Mesothelial cell of epicardium (in vitro differentiated cells): ENCODE measurements around the gene CD82. TPM values are rescaled to one million over a fixed set of nuclear protein-coding genes. Genes with fewer than 3 reads are reported as not detected.
A peak's percentile ranks its signal among the peaks of the same experiment; 100 is the strongest.

Source experiments
- DNase-seq, 2 experiments: peaks; one replicate each; pipeline ENCODE4 v3.0.0; 2021; ENCODE audit warnings: low spot score in 2 of 2; ENCODE audit not compliant: unreplicated experiment in 2 of 2
- H3K27ac Mint-ChIP-seq: 2 replicates; pipeline ENCODE4 v1.8.0; 2021; ENCODE audit warnings: mixed read lengths
- H3K27me3 Mint-ChIP-seq: 2 replicates; pipeline ENCODE4 v1.8.0; 2021; ENCODE audit warnings: low read depth, mixed read lengths
- H3K36me3 Mint-ChIP-seq: 2 replicates; pipeline ENCODE4 v1.8.0; 2021; ENCODE audit warnings: mixed read lengths
- H3K4me1 Mint-ChIP-seq: 2 replicates; pipeline ENCODE4 v1.8.0; 2021; ENCODE audit warnings: mixed read lengths
- H3K4me3 Mint-ChIP-seq: 2 replicates; pipeline ENCODE4 v1.8.0; 2021; ENCODE audit warnings: mild to moderate bottlenecking, moderate library complexity, mixed read lengths
- H3K9me3 Mint-ChIP-seq: 2 replicates; pipeline ENCODE4 v1.8.0; 2021; ENCODE audit warnings: mixed read lengths
- CTCF ChIP-seq: fragments of 200-600 bp; sonication (generic); IDR thresholded peaks from one replicate; pipeline ENCODE4 v1.5.0; 2021; ENCODE audit warnings: antibody characterized with exemption; ENCODE audit not compliant: unreplicated experiment
- total RNA-seq: library from RNA; stranded (reverse); gene quantifications from 3 replicates; pipeline ENCODE4 v1.2.1, GENCODE V29; 2021

Gene CD82
- total RNA-seq, 1 donor from 2014 or later, result 11.2 TPM

- Mint-ChIP-seq H3K4me3 (peak overlapping the region; percentile 62), H3K4me1 (peaks cover 12% of the 10 kb centered on the region), H3K27ac (no peak overlapping the region), H3K36me3 (no peaks in the 10 kb centered on the region), H3K9me3 (no peaks in the 10 kb centered on the region), H3K27me3 (no peaks in the 10 kb centered on the region)
- TF ChIP-seq CTCF, result peak; percentile 99
- peak; percentile 75 to 93 for DNase-seq
Observed at GRCh38 chr11:44621140-44621681, 55.7 kb downstream of the CD82 start.

- Mint-ChIP-seq H3K27me3 (no peaks in the 10 kb centered on the region), H3K36me3 (no peaks in the 10 kb centered on the region), H3K9me3 (no peaks in the 10 kb centered on the region), H3K4me1 (peaks cover 12% of the 10 kb centered on the region), H3K27ac (no peak overlapping the region), H3K4me3 (no peak overlapping the region)
- no peak for TF ChIP-seq CTCF
- DNase-seq, result no peak
Observed at GRCh38 chr11:44621784-44622183, 56.3 kb downstream of the CD82 start.

GRCh38 chr11:44622190-44622650 lies 56.8 kb downstream of the CD82 start:
- Mint-ChIP-seq H3K4me3 (no peak overlapping the region), H3K4me1 (peaks cover 12% of the 10 kb centered on the region), H3K27me3 (no peaks in the 10 kb centered on the region), H3K36me3 (no peaks in the 10 kb centered on the region), H3K27ac (no peak overlapping the region), H3K9me3 (no peaks in the 10 kb centered on the region)
- DNase-seq, result no peak
- no peak for TF ChIP-seq CTCF

- peak in 1 of 2 experiments; percentile 38 for DNase-seq
- Mint-ChIP-seq H3K27ac (no peak overlapping the region), H3K4me3 (no peak overlapping the region), H3K36me3 (no peaks in the 10 kb centered on the region), H3K4me1 (peaks cover 18% of the 10 kb centered on the region), H3K9me3 (no peaks in the 10 kb centered on the region), H3K27me3 (no peaks in the 10 kb centered on the region)
- TF ChIP-seq CTCF, result no peak
Observed at GRCh38 chr11:44622721-44623258, 57.3 kb downstream of the CD82 start.

GRCh38 chr11:44623341-44623730 lies 57.9 kb downstream of the CD82 start:
- Mint-ChIP-seq H3K36me3 (no peaks in the 10 kb centered on the region), H3K4me3 (no peak overlapping the region), H3K9me3 (no peaks in the 10 kb centered on the region), H3K27me3 (no peaks in the 10 kb centered on the region), H3K4me1 (peaks cover 24% of the 10 kb centered on the region), H3K27ac (no peak overlapping the region)
- peak in 1 of 2 experiments; percentile 29 for DNase-seq
- no peak for TF ChIP-seq CTCF
